CD4-positive, alpha-beta T cell (primary cell): Measurements from ENCODE around the gene LAMC2. TPM values are rescaled to one million over a fixed set of nuclear protein-coding genes. Genes with fewer than 3 reads are reported as not detected.

Source experiments
- ATAC-seq: fragments of 200-7000 bp; cut with Tn5 transposase; one replicate; pipeline ENCODE4 v1.10.0; 2022; ENCODE audit warnings: mild to moderate bottlenecking; ENCODE audit not compliant: poor library complexity
- CTCF ChIA-PET: fragments of 350-600 bp; sonication (Branson Sonifier 250); formaldehyde crosslinking; loops from one replicate; lab custom pipeline; 2021; ENCODE audit warnings: antibody characterized with exemption, inconsistent platforms; lab: Charles Lee
- POLR2A ChIA-PET: fragments of 350-600 bp; sonication (Branson Sonifier 250); formaldehyde crosslinking; loops from one replicate; lab custom pipeline; 2021; ENCODE audit warnings: antibody characterized with exemption, inconsistent platforms; lab: Charles Lee
- DNase-seq, 14 experiments: peaks; one replicate each; pipeline ENCODE4 v3.0.0-alpha.2; 2013 to 2020; ENCODE audit warnings: mixed read lengths in 2 of 14
- H3K27ac ChIP-seq, 2 donors: one replicate each; pipeline versions ENCODE4 v1.5.1 to v1.7.0; 2013; ENCODE audit warnings: low read length in 2 of 2, low read depth in 1 of 2, mild to moderate bottlenecking in 1 of 2
- H3K27me3 ChIP-seq, 2 experiments: 1 replicate in 1 of 2; 2 replicates in 1 of 2; pipeline versions ENCODE4 v1.6.1 to v1.7.0; 2013; ENCODE audit warnings: low read length in 2 of 2, control low read depth in 1 of 2, mild to moderate bottlenecking in 1 of 2, moderate library complexity in 1 of 2; ENCODE audit not compliant: insufficient read depth in 2 of 2, control insufficient read depth in 1 of 2
- H3K36me3 ChIP-seq: one replicate; pipeline ENCODE4 v1.6.1; 2013; ENCODE audit warnings: low read length, control low read depth; ENCODE audit not compliant: insufficient read depth
- H3K4me1 ChIP-seq: one replicate; pipeline ENCODE4 v1.6.1; 2013; ENCODE audit warnings: low read length, control low read depth; ENCODE audit not compliant: insufficient read depth
- H3K4me3 ChIP-seq: one replicate; pipeline ENCODE4 v1.5.1; 2013; ENCODE audit warnings: mild to moderate bottlenecking, low read length, moderate library complexity
- H3K9me3 ChIP-seq, 2 experiments: 1 replicate in 1 of 2; 2 replicates in 1 of 2; pipeline versions ENCODE4 v1.6.1 to v1.7.0; 2013; ENCODE audit warnings: low read length in 2 of 2, mild to moderate bottlenecking in 2 of 2, control low read depth in 1 of 2, moderate library complexity in 1 of 2; ENCODE audit not compliant: control insufficient read depth in 1 of 2, insufficient read depth in 1 of 2
- H3K27ac Mint-ChIP-seq: one replicate; pipeline ENCODE4 v1.8.0; 2020; ENCODE audit warnings: mixed read lengths
- H3K27me3 Mint-ChIP-seq: one replicate; pipeline ENCODE4 v1.8.0; 2021; ENCODE audit warnings: mixed read lengths
- H3K36me3 Mint-ChIP-seq: one replicate; pipeline ENCODE4 v1.8.0; 2021; ENCODE audit warnings: low read depth, mixed read lengths
- H3K4me1 Mint-ChIP-seq: one replicate; pipeline ENCODE4 v1.8.0; 2021; ENCODE audit warnings: low read depth, mixed read lengths
- H3K4me3 Mint-ChIP-seq: one replicate; pipeline ENCODE4 v1.8.0; 2020; ENCODE audit warnings: mild to moderate bottlenecking, mixed read lengths
- H3K9me3 Mint-ChIP-seq: one replicate; pipeline ENCODE4 v1.8.0; 2020; ENCODE audit warnings: mixed read lengths
- intact Hi-C, 2 experiments: fragments of 100-400 bp; cut with DNase I in 1 of 2; cut with micrococcal nuclease in 1 of 2; formaldehyde crosslinking; loops; one replicate each; pipeline versions ENCODE4 v1.15.1 to v1.9.0; 2023 to 2025; cut with DNase I, micrococcal nuclease
- total RNA-seq, 174 experiments: library from RNA in 2 of 174; stranded (reverse) in 2 of 174; gene quantifications; one replicate each; pipeline ENCODE4 v1.2.3 and lab custom pipeline; 2021 to 2026
- TF ChIP-seq, protein P1 (sequence below): fragments of 200-600 bp; IDR thresholded peaks from one replicate; pipeline ENCODE4 v1.8.0; 2022; ENCODE audit warnings: antibody characterized with exemption, mild to moderate bottlenecking

The LAMC2 gene
- total RNA-seq, 2 experiments from 2014 or later, result not detected

DNA sequence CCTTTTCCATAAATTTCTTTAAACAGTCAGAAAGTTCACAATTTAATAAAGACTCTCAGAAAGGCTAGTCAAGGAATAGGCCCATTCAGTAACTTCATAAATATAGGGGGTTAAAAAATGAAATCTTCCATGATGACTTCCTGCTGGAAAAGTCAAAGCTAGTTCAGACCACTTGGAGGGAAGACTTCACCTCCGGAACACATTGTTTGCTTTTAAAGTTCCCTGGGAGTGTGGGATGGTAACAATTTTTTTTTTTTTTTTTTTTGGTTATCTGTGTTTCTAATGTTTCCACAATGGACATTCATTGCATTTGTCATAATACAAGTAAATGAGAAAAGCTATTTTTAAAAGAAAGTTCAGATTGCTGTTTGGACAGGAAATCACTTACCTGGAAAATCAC, 18.4 kb upstream of the LAMC2 start:
- POLR2A ChIA-PET, result no interaction called here
- H3K4me3 Mint-ChIP-seq, result no peak overlapping the region
- CTCF ChIA-PET, result no interaction called here
- TF ChIP-seq, protein P1, sequence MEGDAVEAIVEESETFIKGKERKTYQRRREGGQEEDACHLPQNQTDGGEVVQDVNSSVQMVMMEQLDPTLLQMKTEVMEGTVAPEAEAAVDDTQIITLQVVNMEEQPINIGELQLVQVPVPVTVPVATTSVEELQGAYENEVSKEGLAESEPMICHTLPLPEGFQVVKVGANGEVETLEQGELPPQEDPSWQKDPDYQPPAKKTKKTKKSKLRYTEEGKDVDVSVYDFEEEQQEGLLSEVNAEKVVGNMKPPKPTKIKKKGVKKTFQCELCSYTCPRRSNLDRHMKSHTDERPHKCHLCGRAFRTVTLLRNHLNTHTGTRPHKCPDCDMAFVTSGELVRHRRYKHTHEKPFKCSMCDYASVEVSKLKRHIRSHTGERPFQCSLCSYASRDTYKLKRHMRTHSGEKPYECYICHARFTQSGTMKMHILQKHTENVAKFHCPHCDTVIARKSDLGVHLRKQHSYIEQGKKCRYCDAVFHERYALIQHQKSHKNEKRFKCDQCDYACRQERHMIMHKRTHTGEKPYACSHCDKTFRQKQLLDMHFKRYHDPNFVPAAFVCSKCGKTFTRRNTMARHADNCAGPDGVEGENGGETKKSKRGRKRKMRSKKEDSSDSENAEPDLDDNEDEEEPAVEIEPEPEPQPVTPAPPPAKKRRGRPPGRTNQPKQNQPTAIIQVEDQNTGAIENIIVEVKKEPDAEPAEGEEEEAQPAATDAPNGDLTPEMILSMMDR, result no peak
- Histone ChIP-seq H3K27ac (no peak overlapping the region), H3K4me1 (no peaks in the 10 kb centered on the region), H3K9me3 (no peaks in the 10 kb centered on the region), H3K27me3 (no peaks in the 10 kb centered on the region), H3K4me3 (no peak overlapping the region), H3K36me3 (no peaks in the 10 kb centered on the region)
- H3K27ac Mint-ChIP-seq, result no peak overlapping the region
- H3K36me3 Mint-ChIP-seq, result no peaks in the 10 kb centered on the region
- H3K9me3 Mint-ChIP-seq, result no peaks in the 10 kb centered on the region
- intact Hi-C loops, result no loop called here
- peaks cover 6% of the 10 kb centered on the region for H3K27me3 Mint-ChIP-seq
- no peak for DNase-seq
- no peaks in the 10 kb centered on the region for H3K4me1 Mint-ChIP-seq
- ATAC-seq, result no peak

- Histone ChIP-seq H3K27ac (no peak overlapping the region), H3K4me3 (no peak overlapping the region), H3K4me1 (no peaks in the 10 kb centered on the region), H3K9me3 (no peaks in the 10 kb centered on the region), H3K36me3 (no peaks in the 10 kb centered on the region), H3K27me3 (no peaks in the 10 kb centered on the region)
- H3K4me3 Mint-ChIP-seq, result no peak overlapping the region
- no peaks in the 10 kb centered on the region for H3K36me3 Mint-ChIP-seq
- no peak for DNase-seq
- ChIA-PET CTCF (no interaction called here), POLR2A (no interaction called here)
- no peak for ATAC-seq
- peaks cover 6% of the 10 kb centered on the region for H3K27me3 Mint-ChIP-seq
- TF ChIP-seq, protein P1, result no peak
- intact Hi-C loops, result no loop called here
- H3K4me1 Mint-ChIP-seq, result no peaks in the 10 kb centered on the region
- H3K9me3 Mint-ChIP-seq, result no peaks in the 10 kb centered on the region
- H3K27ac Mint-ChIP-seq, result no peak overlapping the region
Observed at GRCh38 chr1:183168308-183168707, 17.8 kb upstream of the LAMC2 start.

DNA sequence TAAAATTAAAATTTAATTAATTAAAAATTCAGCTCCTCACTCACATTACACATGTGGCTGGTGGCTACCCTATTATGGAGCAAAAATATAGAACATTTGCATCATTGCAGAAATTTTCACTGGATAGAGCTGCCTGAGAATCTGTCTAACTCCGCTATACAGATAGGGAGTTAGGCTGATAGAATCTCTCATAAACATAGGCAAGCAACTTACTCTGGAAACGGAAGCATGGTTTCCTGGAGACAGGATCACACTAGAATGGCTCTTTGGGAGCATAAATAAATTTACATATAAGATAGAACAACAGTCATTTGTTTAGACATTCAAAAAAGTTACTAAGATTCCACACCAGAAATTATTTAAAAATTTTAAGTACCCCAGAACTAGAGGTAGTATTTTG, 12.2 kb upstream of the LAMC2 start:
- intact Hi-C loops, result no loop called here
- Histone ChIP-seq H3K9me3 (no peaks in the 10 kb centered on the region), H3K4me1 (no peaks in the 10 kb centered on the region), H3K27me3 (no peaks in the 10 kb centered on the region), H3K36me3 (no peaks in the 10 kb centered on the region), H3K27ac (no peak overlapping the region), H3K4me3 (no peak overlapping the region)
- DNase-seq (no peak), ATAC-seq (no peak)
- Mint-ChIP-seq H3K36me3 (no peaks in the 10 kb centered on the region), H3K4me1 (no peaks in the 10 kb centered on the region), H3K4me3 (no peak overlapping the region), H3K27ac (no peak overlapping the region), H3K27me3 (no peaks in the 10 kb centered on the region), H3K9me3 (no peaks in the 10 kb centered on the region)
- TF ChIP-seq, protein P1, result no peak
- ChIA-PET CTCF (no interaction called here), POLR2A (no interaction called here)
